K562 (cell line): ENCODE measurements around the gene ASCC2. TPM values are rescaled to one million over a fixed set of nuclear protein-coding genes. Genes with fewer than 3 reads are reported as not detected.

Source experiments
- ATAC-seq: fragments of 200-7000 bp; cut with Tn5 transposase; 3 replicates; pipeline ENCODE4 v1.9.1; 2020; ENCODE audit warnings: moderate library complexity
- BruUV-seq: library from RNA; stranded (reverse); fragments of 400-500 nt; replicated peaks from 2 replicates; lab custom pipeline; 2021; lab: Mats Ljungman, UMichigan
- CTCF ChIA-PET: fragments of 300-600 bp; formaldehyde crosslinking; extraction: SDS; loops from one replicate; lab custom pipeline; 2021; ENCODE audit warnings: low intra/inter-chr PET ratio; lab: Yijun Ruan, JAX
- POLR2A ChIA-PET: fragments of 300-600, 350-650 bp; sonication (Branson Sonifier 250); formaldehyde crosslinking; extraction: SDS; loops from one replicate; lab custom pipeline; 2021; ENCODE audit warnings: antibody characterized with exemption, inconsistent platforms; lab: Yijun Ruan, JAX
- DNase-seq, 4 experiments: peaks; one replicate each; pipeline versions ENCODE4 v3.0.0 to v3.0.0-alpha.2; 2011 to 2018; ENCODE audit warnings: low spot score in 3 of 4, mixed read lengths in 3 of 4; ENCODE audit errors: extremely low read depth in 1 of 4
- FAIRE-seq: peaks from 2 replicates; lab custom pipeline; 2011; peaks lifted over from hg19 to GRCh38; lab: Jason Lieb, UNC
- H2AFZ ChIP-seq: 2 replicates; pipeline ENCODE4 v1.6.0; 2011; ENCODE audit warnings: low read depth, low read length, control low read depth, inconsistent platforms
- H3K27ac ChIP-seq: fragments of 200-600 bp; 3 replicates; pipeline ENCODE4 v1.8.0; 2011; ENCODE audit warnings: low read depth, mild to moderate bottlenecking, control low read depth, inconsistent platforms, low read length, moderate library complexity, mixed read lengths; ENCODE audit errors: extremely low read depth
- H3K27me3 ChIP-seq, 2 experiments: fragments of 300-600 bp in 1 of 2; 2 replicates in 1 of 2; 3 replicates in 1 of 2; pipeline versions ENCODE4 v1.6.0 to v1.8.0; 2011; ENCODE audit warnings: inconsistent platforms in 2 of 2, low read length in 2 of 2, mild to moderate bottlenecking in 1 of 2, mixed read lengths in 1 of 2, moderate library complexity in 1 of 2; ENCODE audit not compliant: control insufficient read depth in 2 of 2, insufficient read depth in 2 of 2
- H3K36me3 ChIP-seq: fragments of 300-600 bp; 3 replicates; pipeline ENCODE4 v1.8.0; 2011; ENCODE audit warnings: mild to moderate bottlenecking, low read length, inconsistent platforms; ENCODE audit not compliant: control insufficient read depth, insufficient read depth
- H3K4me1 ChIP-seq, 2 experiments: fragments of 200-600 bp in 1 of 2; replicated peaks in 1 of 2; 2 replicates in 1 of 2; 3 replicates in 1 of 2; pipeline versions ENCODE4 v1.5.1 to v1.8.0; 2011; ENCODE audit warnings: inconsistent platforms in 2 of 2, low read length in 2 of 2, mild to moderate bottlenecking in 1 of 2, mixed read lengths in 1 of 2, moderate library complexity in 1 of 2; ENCODE audit not compliant: control insufficient read depth in 2 of 2, insufficient read depth in 2 of 2
- H3K4me2 ChIP-seq: 2 replicates; pipeline ENCODE4 v1.6.1; 2011; ENCODE audit warnings: low read length, control low read depth, inconsistent platforms, mixed read lengths; ENCODE audit not compliant: insufficient read depth
- H3K4me3 ChIP-seq: fragments of 200-600 bp; sonication (generic), shearing (Covaris generic); 2 replicates; pipeline ENCODE4 v1.5.1; 2016; ENCODE audit warnings: control low read depth, inconsistent platforms
- H3K79me2 ChIP-seq: fragments of 200-600 bp; 3 replicates; pipeline ENCODE4 v1.8.0; 2011; ENCODE audit warnings: low read length, inconsistent platforms; ENCODE audit not compliant: control insufficient read depth, insufficient read depth
- H3K9ac ChIP-seq, 2 experiments: 2 replicates each; pipeline versions ENCODE4 v1.6.0 to v1.6.1; 2011; ENCODE audit warnings: low read depth in 2 of 2, low read length in 2 of 2, control low read depth in 1 of 2, inconsistent platforms in 1 of 2, mild to moderate bottlenecking in 1 of 2, mixed read lengths in 1 of 2; ENCODE audit not compliant: insufficient read depth in 1 of 2
- H3K9me1 ChIP-seq: one replicate; pipeline ENCODE4 v1.6.0; 2011; ENCODE audit warnings: inconsistent platforms, mild to moderate bottlenecking, low read length, moderate library complexity; ENCODE audit not compliant: control insufficient read depth, insufficient read depth
- H3K9me3 ChIP-seq: replicated peaks from 2 replicates; pipeline ENCODE4 v1.5.1; 2011; ENCODE audit warnings: low read depth, low read length, inconsistent platforms; ENCODE audit not compliant: control insufficient read depth, insufficient read depth
- H4K20me1 ChIP-seq: replicated peaks from 2 replicates; pipeline ENCODE4 v1.6.1; 2011; ENCODE audit warnings: low read length, inconsistent platforms, mixed read lengths; ENCODE audit not compliant: control insufficient read depth, insufficient read depth
- DPF2 ChIP-seq: fragments of 450-650 bp; IDR thresholded peaks from 2 replicates; pipeline ENCODE4 v1.6.1; 2016
- GABPA ChIP-seq: fragments of 200-800 bp; sonication (Bioruptor generic); conservative IDR thresholded peaks from 2 replicates; pipeline ENCODE4 v1.6.1; 2016; ENCODE audit warnings: low read depth, missing genetic modification characterization, missing compliant biosample characterization
- MEF2A ChIP-seq: IDR thresholded peaks from 2 replicates; pipeline ENCODE4 v1.6.1; 2011; ENCODE audit warnings: low read depth, mild to moderate bottlenecking, low read length, moderate library complexity; ENCODE audit not compliant: control insufficient read depth
- MTF1 ChIP-seq: fragments of 250-450 bp; sonication (Bioruptor Pico); IDR thresholded peaks from 2 replicates; pipeline ENCODE4 v1.9.0; 2021; ENCODE audit warnings: moderate library complexity, mild to moderate bottlenecking, inconsistent platforms, borderline replicate concordance
- NEUROD1 ChIP-seq: fragments of 150-350 bp; IDR thresholded peaks from 2 replicates; pipeline ENCODE4 v1.6.1; 2014; ENCODE audit warnings: borderline replicate concordance, low read length, low read depth; ENCODE audit not compliant: partially characterized antibody
- POLR2AphosphoS2 ChIP-seq: IDR thresholded peaks from 2 replicates; pipeline ENCODE4 v1.6.1; 2012; ENCODE audit warnings: low read length, improper control_type of control experiment
- ZNF12 ChIP-seq: sonication (generic); formaldehyde crosslinking; IDR thresholded peaks from 2 replicates; pipeline ENCODE4 v1.4.0; 2020; ENCODE audit warnings: mild to moderate bottlenecking, missing genetic modification reagents
- ZNF174 ChIP-seq: fragments of 250-450 bp; sonication (Bioruptor Pico); IDR thresholded peaks from 2 replicates; pipeline ENCODE4 v1.4.0; 2020; ENCODE audit warnings: mild to moderate bottlenecking
- ZNF175 ChIP-seq: fragments of 200-800 bp; sonication (Bioruptor generic); IDR thresholded peaks from 2 replicates; pipeline ENCODE4 v1.6.1; 2016; ENCODE audit warnings: low read depth, mild to moderate bottlenecking, missing genetic modification characterization, missing compliant biosample characterization
- WGBS: fragments of 100-300 bp; shearing (Covaris generic); methylation state at CpG from one replicate; pipeline ENCODE4 v1.1.6; 2016; ENCODE audit warnings: low coverage, mixed read lengths; ENCODE audit not compliant: insufficient coverage; ENCODE audit errors: missing lambda C conversion rate; 5-methylcytosine and 5-hydroxymethylcytosine counted together
- in situ Hi-C: fragments of 300-500 bp; cut with MboI; formaldehyde crosslinking; loops from 4 replicates; pipeline ENCODE4 v1.15.0; 2018; ENCODE audit warnings: inconsistent platforms, mixed read lengths
- intact Hi-C: fragments of 100-400 bp; cut with micrococcal nuclease; formaldehyde crosslinking; loops from 2 replicates; pipeline ENCODE4 v1.14.2; 2022
- polyA plus RNA-seq, 8 experiments: library from polyadenylated mRNA; depleted of rRNA in 4 of 8; stranded (reverse) in 5 of 8; unstranded in 3 of 8; fragments of >200 nt; fragmentation: Nextera tagmentation in 2 of 8; fragmentation: Illumina TruSeq in 1 of 8; extraction: Ambion mirVana in 2 of 8; extraction: Trizol in 1 of 8; gene quantifications; 2 replicates each; pipeline versions ENCODE4 v1.2.1 to v1.2.3, GENCODE V29; 2011 to 2014; ENCODE audit warnings: inconsistent platforms in 1 of 8, missing spikeins in 1 of 8
- total RNA-seq, 7 experiments: library from RNA; depleted of rRNA in 6 of 7; stranded (reverse); fragments of >200 nt in 6 of 7; fragmentation: Illumina TruSeq in 2 of 7; extraction: Trizol in 2 of 7; gene quantifications; 2 replicates each; pipeline versions ENCODE4 v1.2.1 to v1.2.3, GENCODE V29; 2011 to 2021; ENCODE audit warnings: low replicate concordance in 1 of 7

The ASCC2 gene
- total and polyA plus RNA-seq, 9 of the 15 experiments (the other 6 are each of a cell fraction or from before 2014, with no cell fraction given) = 4.0 to 46.7 (median 26.8) TPM

GRCh38 chr22:29834046-29834445 is 4.0 kb downstream of the ASCC2 start:
- BruUV-seq = no TSS peak
- Histone ChIP-seq H3K4me3 (no peak overlapping the region), H3K4me2 (no peak overlapping the region), H3K9me3 (no peaks in the 10 kb centered on the region; the same call in 1 of the 2 replicates), H3K79me2 (peaks cover 17% of the 10 kb centered on the region), H3K4me1 (peaks cover 10 to 20% of the 10 kb centered on the region in 2 experiments), H3K27me3 (no peaks in the 10 kb centered on the region), H2AFZ (no peak overlapping the region), H4K20me1 (peaks cover 11% of the 10 kb centered on the region; the same call in 1 of the 2 replicates), H3K36me3 (peaks cover 43% of the 10 kb centered on the region), H3K9ac (peak overlapping the region in 1 of 2 experiments; percentile 58; a peak in 1 of 4 replicates), H3K27ac (no peak overlapping the region), H3K9me1 (no peaks in the 10 kb centered on the region)
- in situ Hi-C loops (no loop called here), intact Hi-C loops (no loop called here)
- WGBS = 42% methylated on average over 1 of the region's 1 CpG
- FAIRE-seq (no peak), ATAC-seq (no peak), DNase-seq (no peak)
- ChIA-PET CTCF (no interaction called here), POLR2A (interaction anchor here (0.8 kb wide), 1 partner anchor 60 kb away, joined by 4 read pairs; no protein-coding TSS in a partner anchor)
- TF ChIP-seq MEF2A = no peak
- no peak for TF ChIP-seq ZNF12 (CRISPR knock-in tag)
- no peak for TF ChIP-seq NEUROD1
- TF ChIP-seq POLR2AphosphoS2 = no peak
- TF ChIP-seq ZNF174 = no peak
- no peak for TF ChIP-seq GABPA
- TF ChIP-seq MTF1 = no peak
- TF ChIP-seq DPF2 = no peak
- no peak for TF ChIP-seq ZNF175 (CRISPR knock-in tag)
